ENCODE results near the gene VOPP1. TPM values are rescaled to one million over a fixed set of nuclear protein-coding genes. Genes with fewer than 3 reads are reported as not detected.

Gene VOPP1
- total RNA-seq, 1 experiment from 2014 or later: 60.2 TPM

DNA sequence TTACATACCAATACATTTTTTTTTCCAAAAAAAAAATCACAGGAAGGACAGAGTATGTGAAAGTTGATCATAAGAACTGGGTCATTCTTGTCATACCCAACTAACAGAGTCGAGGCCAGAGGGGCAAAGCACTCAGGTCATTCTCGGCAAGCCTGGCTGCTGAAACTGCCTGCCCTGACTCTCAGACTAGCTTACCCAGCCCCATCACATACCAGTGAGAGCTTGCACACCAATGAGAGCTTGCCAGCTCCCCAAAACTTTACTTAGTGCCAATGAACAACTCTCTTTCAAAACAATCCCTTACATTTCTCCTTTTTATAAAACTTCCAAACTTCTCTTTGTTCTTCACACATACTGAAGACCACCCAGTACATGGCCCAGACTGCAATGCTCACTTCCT is 48.9 kb downstream of the VOPP1 start:
- no peaks in the 10 kb centered on the region for H3K4me1 ChIP-seq (ENCODE audit: insufficient read depth, low read length)
- no peak overlapping the region for H3K4me3 ChIP-seq (ENCODE audit: low read length)
- intact Hi-C loops (cut with micrococcal nuclease): no loop called here
- no peaks in the 10 kb centered on the region for H4K20me1 ChIP-seq (ENCODE audit: low read length)
- no peaks in the 10 kb centered on the region for H3F3A ChIP-seq (ENCODE audit: low read length, unreplicated experiment)
- H3K79me2 ChIP-seq (ENCODE audit: low read length): 0 out of 2 replicates have a peak, but pooled peaks cover 14% of the 10 kb centered on the region
- no peaks in the 10 kb centered on the region for H3K9me2 ChIP-seq (replicated peaks; ENCODE audit: low read length)
- no peak overlapping the region for H3K27ac ChIP-seq (ENCODE audit: low read length)
- CTCF ChIA-PET: no interaction called here
- BruUV-seq (replicated peaks): no TSS peak
- DNase-seq (no peak), ATAC-seq (no peak)
- H3K36me3 ChIP-seq (ENCODE audit: low read depth, low read length): no peaks in the 10 kb centered on the region
- TF ChIP-seq EZH2phosphoT487 (IDR thresholded peaks at IDR 0.05; ENCODE audit: borderline replicate concordance, low read length) (no peak), EZH2 (IDR thresholded peaks at IDR 0.05; ENCODE audit: low read length, unreplicated experiment) (no peak)
- TF ChIP-seq, protein P1, sequence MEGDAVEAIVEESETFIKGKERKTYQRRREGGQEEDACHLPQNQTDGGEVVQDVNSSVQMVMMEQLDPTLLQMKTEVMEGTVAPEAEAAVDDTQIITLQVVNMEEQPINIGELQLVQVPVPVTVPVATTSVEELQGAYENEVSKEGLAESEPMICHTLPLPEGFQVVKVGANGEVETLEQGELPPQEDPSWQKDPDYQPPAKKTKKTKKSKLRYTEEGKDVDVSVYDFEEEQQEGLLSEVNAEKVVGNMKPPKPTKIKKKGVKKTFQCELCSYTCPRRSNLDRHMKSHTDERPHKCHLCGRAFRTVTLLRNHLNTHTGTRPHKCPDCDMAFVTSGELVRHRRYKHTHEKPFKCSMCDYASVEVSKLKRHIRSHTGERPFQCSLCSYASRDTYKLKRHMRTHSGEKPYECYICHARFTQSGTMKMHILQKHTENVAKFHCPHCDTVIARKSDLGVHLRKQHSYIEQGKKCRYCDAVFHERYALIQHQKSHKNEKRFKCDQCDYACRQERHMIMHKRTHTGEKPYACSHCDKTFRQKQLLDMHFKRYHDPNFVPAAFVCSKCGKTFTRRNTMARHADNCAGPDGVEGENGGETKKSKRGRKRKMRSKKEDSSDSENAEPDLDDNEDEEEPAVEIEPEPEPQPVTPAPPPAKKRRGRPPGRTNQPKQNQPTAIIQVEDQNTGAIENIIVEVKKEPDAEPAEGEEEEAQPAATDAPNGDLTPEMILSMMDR (conservative IDR thresholded peaks at IDR 0.05; ENCODE audit: low read depth, low read length): no peak
- H3K9me3 ChIP-seq (ENCODE audit: low read length): no peaks in the 10 kb centered on the region
- no peaks in the 10 kb centered on the region for H3K27me3 ChIP-seq (ENCODE audit: low read length)
- H3K4me2 ChIP-seq (ENCODE audit: low read length): no peak overlapping the region
- no peak overlapping the region for H2AFZ ChIP-seq (ENCODE audit: low read length)
- no peak overlapping the region for H3K9ac ChIP-seq (ENCODE audit: low read length)
- POLR2A ChIA-PET (ENCODE audit: unreplicated experiment): no interaction called here

DNA sequence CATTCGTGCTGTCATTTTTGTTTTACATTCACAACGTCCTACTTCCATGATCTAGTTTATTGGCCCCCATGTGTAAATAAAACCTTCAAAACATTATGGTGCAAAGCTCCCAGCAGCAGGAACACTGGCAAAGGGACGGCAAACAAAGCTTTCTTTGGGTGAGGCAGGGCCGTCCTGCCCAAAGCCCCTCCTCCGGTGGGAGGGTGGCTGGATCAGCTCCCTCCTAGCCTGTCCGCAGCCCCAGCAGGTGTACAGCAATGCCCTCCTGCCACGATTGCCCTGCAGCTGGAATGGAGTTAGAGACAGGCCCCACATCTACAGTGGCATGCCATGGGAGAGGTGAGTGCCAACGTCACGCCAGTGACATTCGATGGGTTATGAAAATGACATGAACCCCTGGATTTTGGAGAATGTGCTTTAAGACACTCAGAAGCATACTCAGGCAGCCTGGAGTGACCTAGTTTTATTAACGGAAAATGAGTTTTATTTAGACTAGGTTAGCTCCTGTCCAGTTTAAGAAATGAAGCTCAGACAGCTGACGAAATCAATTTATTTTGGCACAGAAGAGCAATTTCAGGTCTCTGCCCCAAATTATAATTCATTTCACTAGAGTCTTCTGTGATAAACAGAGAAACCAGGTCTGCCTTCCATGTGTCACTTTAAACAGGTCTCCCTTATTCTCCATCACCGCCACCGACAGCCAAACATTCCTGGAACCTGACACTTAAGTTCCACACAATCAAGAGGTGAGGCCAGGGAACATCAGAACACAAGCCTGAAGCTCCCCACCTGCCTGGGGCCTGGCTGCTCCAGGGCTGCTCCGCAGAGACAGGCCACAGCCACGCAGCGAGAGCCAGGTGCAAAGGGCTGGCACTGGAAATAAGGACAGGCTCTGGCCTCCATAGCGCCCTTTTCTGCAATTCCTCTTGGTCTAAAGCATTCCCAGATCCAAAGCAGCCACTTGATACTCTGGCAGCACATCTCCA is 50.1 kb downstream of the VOPP1 start:
- no peak overlapping the region for H3K4me2 ChIP-seq (ENCODE audit: low read length)
- H3K4me3 ChIP-seq (ENCODE audit: low read length): no peak overlapping the region
- no peak overlapping the region for H2AFZ ChIP-seq (ENCODE audit: low read length)
- H3K9me3 ChIP-seq (ENCODE audit: low read length): no peaks in the 10 kb centered on the region
- POLR2A ChIA-PET (ENCODE audit: unreplicated experiment): no interaction called here
- no peaks in the 10 kb centered on the region for H3K4me1 ChIP-seq (ENCODE audit: insufficient read depth, low read length)
- 0 out of 2 replicates have a peak, but pooled peaks cover 9% of the 10 kb centered on the region for H3K79me2 ChIP-seq (ENCODE audit: low read length)
- H3F3A ChIP-seq (ENCODE audit: low read length, unreplicated experiment): no peaks in the 10 kb centered on the region
- H4K20me1 ChIP-seq (ENCODE audit: low read length): no peaks in the 10 kb centered on the region
- H3K36me3 ChIP-seq (ENCODE audit: low read depth, low read length): peaks cover 4% of the 10 kb centered on the region; the same call in 1 of the 2 replicates
- H3K9ac ChIP-seq (ENCODE audit: low read length): no peak overlapping the region
- CTCF ChIA-PET: interaction anchor here (0.8 kb wide), 1 partner anchor 12 kb away, joined by 4 read pairs; no protein-coding TSS in a partner anchor
- DNase-seq: no peak
- ATAC-seq: no peak
- H3K9me2 ChIP-seq (replicated peaks; ENCODE audit: low read length): no peaks in the 10 kb centered on the region
- TF ChIP-seq EZH2phosphoT487 (IDR thresholded peaks at IDR 0.05; ENCODE audit: borderline replicate concordance, low read length): no peak
- TF ChIP-seq, protein P1 (conservative IDR thresholded peaks at IDR 0.05; ENCODE audit: low read depth, low read length): no peak
- no peak for TF ChIP-seq EZH2 (IDR thresholded peaks at IDR 0.05; ENCODE audit: low read length, unreplicated experiment)
- intact Hi-C loops (cut with micrococcal nuclease): no loop called here
- BruUV-seq (replicated peaks): no TSS peak
- H3K27ac ChIP-seq (ENCODE audit: low read length): no peak overlapping the region
- H3K27me3 ChIP-seq (ENCODE audit: low read length): no peaks in the 10 kb centered on the region
